NCI-H1105 treated with DMSO at 0.1 percent for 48 hours (cell line): ENCODE measurements around the gene MED22.
"Not testable (repeated sequence)": the region's sequence is repeated elsewhere in the genome, so short reads cannot be mapped to it uniquely, and the experiment has no call there.

Experiments used
- DNase-seq: peaks from one replicate; lab custom pipeline; 2025; lab: John Stamatoyannopoulos, UW

Gene MED22

DNA sequence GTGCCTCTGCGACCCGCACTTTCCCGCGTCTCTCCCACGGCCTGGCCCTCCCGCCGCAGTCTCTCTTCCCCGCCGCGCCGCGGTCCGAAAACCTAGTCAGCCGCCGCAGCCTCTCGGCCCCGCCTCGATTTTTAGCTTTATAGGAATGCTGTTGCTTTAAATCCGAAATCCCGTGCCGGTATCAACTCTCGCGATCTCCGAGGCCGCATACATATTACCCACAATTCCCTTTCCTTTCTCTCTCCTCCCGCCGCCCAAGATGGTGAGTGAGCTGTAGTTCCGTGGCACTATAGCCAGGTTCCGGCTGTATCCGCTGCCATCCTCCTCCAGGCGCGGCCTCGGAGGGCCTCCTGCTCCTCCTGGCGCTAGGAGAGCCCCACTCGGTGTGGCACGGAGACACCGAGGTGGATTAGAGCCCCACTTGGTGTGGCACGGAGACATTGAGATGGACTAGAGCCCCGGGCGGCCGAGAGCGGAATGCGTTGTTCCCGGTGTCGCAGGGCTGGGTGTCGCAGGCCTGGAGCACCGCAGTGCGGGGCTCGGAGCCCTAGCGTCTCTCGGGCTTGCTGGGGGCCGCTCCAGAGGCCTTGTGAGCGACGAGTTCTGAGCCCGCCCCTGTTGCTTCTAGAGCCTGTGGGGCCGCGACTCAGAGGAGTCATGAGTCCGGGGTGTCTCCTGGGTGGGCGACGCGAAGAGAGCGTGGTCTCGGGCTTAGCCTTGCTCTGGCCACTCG, at the start of gene MED22, which contains the start of gene RPL7A:
TSS of gene MED22 (minus strand) at position 147 of the 733 bp plus-strand sequence. CDS start 1,469 bp downstream, outside the sequence.
TSS of gene RPL7A (plus strand) at position 234 of the 733 bp plus-strand sequence. CDS start at position 260, 26 bp downstream.
- peak; percentile 93 for DNase-seq

DNA sequence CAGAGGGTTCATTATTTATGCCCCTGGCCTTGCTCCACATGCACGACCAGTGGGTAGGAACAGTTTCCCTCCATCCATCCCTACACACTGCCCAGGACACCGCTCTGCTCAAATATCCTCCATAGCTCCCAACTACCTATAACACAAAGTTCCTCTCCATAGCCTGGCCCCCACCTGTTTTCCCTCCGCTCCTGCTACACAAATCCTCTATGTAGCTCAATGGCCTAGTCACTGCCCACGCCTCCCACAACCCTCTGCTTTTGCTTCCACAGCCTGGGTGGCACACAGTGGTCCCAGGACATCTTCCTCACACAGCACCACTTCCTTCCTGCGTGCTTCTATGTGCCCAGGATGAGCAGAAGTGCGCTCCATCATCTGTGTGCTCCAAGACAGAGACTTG, 49.4 kb upstream of the MED22 start:
- DNase-seq: no peak

DNA sequence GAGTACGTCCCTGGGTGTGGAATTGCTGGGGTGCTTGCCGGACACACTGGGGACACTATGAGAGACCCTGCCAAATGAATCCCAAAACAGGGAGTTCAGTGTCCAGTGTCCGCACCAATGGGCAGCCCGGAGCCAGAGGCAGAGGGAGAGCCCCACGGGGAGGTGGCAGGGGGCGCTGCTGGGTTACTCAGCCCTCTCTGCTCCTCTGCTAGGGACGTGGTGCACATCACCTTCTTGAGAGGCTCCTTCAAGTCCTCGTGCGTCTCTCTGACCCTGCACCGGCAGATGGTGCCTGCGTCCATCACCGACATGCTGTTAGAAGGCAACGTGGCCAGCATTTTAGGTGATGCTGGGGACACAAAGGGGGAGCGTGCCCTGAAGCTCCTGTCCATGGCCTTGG, 49.0 kb upstream of the MED22 start:
- DNase-seq: no peak

DNA sequence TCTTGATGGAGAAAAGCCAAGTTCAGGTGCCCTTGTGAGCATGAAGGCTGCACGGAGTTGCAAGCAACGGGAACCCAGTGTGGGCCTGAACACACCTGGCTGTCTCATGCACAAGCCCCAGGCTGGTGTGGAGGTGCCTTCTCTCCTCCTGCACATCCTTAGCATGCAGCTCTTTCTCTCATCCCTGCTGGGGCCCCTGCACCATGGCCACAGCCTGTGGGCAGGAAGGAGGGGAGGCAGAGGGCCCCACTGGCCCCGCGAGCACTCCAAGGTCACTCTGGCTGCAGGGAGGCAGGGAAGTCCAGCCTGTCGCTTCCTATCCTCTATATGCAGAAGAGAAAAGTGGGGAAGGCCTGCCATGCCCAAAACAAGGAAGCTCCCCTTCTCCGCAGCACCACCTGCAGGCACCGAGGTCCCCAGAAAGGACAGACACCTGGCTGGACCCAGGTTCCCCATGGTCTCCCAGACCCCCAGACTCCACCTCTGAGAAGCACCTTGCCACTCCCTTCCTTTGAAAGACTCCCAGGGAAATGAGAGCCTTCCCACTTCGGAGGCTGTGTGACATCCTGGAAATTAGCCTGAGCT, 46.8 kb upstream of the MED22 start:
- DNase-seq: no peak

DNA sequence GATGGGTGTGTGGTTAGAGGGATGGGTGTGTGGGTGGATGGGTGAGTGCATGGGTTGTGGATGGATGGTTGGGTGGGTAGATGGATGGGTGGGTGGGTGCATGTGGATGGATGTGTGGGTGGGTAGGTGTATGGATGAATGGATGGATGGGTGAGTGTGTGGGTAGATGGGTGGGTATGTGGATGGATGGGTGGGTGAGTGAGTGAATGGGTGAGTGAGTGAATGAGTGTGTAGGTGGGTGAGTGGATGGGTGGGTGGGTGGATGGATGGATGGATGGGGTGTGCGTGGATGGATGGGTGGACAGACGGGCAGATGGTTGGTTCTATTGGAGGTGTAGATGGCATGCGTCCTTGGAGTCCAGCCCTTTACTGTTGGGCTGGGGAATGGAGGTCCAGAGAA, 45.5 kb upstream of the MED22 start:
- no peak for DNase-seq

DNA sequence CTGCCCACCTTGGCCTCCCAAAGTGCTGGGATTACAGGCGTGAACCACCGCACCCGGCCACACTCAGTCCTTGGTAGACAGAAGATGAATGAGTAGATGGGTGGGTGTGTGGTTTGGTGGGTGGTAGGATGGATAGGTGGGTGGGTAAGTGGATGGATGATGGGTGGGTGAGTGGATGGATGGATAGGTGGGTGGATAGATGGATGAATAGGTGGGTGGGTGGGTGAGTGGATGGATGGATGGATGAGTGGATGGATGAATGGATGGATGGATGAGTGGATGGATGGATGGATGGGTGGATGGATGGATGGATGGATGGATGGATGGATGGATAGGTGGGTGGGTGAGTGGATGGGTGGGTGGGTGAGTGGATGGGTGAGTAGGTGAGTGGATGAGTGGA, 44.4 kb upstream of the MED22 start:
- not testable (repeated sequence) for DNase-seq

DNA sequence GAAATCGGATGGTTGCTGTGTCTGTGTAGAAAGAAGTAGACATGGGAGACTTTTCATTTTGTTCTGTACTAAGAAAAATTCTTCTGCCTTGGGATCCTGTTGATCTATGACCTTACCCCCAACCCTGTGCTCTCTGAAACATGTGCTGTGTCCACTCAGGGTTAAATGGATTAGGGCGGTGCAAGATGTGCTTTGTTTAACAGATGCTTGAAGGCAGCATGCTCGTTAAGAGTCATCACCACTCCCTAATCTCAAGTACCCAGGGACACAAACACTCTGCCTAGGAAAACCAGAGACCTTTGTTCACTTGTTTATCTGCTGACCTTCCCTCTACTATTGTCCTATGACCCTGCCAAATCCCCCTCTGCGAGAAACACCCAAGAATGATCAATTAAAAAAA, 43.5 kb upstream of the MED22 start:
- DNase-seq: not testable (repeated sequence)

DNA sequence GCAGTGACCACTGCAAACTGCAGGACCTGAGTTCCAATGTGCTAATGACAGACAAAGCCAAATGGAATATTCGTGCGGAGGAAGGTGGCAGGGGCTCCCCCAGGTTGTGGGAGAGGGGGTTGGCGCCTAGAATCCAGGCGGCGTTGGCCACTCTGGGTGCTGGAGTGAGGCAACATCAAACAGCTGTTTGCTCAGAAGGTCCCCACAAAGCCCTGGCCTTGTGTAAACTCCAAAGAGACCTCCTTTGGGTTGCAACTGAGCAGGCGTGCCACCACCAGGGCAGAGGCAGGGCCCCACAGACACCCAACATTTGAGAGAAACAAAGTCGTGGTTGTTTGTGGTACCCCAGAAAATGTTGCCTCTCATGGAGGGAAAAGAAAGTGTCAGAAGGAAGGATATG, 42.8 kb upstream of the MED22 start:
- DNase-seq: no peak

DNA sequence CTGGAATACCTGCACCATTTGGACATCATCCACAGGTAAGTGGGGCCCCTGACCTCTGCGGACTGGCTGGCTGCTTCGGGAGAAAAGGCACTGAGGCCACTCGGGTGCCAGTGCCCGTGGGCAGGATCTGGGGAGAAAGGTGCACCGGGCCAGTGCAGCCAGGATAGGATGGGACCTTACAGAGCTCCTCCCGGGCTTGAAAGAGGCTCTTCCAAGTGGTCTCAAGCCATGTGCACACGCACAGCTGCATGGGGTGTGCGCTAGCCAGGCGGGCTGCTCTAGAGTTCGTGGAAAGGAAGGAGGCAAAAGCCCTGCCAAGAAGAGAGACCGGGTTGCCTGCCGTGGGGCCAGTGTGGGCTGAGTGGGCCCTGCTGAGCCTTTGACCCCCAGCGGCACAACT, 41.6 kb upstream of the MED22 start:
- DNase-seq: no peak

DNA sequence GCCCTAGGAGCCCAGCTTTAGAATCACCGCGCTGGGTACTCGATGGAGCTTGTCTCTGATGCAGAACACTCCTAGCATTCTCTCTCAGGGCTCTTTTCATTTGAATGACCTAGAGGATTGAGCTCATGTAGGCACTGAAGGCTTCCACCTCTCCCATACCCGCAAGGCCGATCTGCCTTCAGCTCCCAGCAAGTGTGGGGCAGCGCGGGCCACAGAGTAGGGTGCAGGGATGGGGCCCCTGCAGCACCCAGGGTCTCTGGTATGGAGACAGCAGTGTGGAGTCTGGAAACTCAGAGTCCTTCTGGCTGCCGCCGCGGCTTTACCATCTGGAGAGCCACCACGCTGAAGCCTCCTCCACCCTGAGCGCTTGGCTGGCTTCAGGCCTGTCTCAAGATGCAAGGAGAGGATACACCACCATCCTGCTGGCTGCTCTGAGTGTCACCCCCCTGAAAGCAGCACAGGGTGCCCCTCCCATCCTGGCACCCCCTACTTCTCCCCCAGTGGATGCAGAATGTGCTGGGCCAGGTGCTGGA, 41.2 kb upstream of the MED22 start:
- no peak for DNase-seq

DNA sequence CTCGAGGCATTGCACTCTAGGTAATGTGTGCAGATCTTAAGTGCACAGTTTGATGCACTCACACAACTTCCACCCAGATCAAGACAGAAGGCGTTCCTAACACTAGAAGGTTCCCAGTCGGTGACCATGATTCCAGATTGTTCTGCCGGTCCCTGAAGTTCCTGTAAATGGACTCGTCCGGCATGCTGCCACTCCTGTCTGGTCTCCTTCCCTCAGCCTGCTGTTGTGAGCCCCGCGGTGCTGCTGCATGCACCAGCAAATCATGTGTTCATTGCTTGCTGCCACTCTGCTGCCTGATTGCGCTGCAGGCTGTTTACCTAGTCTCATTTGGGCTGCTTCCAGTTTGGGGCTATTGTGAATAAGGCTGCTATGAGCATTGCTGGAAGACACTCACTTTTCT, 39.7 kb upstream of the MED22 start:
- no peak for DNase-seq

DNA sequence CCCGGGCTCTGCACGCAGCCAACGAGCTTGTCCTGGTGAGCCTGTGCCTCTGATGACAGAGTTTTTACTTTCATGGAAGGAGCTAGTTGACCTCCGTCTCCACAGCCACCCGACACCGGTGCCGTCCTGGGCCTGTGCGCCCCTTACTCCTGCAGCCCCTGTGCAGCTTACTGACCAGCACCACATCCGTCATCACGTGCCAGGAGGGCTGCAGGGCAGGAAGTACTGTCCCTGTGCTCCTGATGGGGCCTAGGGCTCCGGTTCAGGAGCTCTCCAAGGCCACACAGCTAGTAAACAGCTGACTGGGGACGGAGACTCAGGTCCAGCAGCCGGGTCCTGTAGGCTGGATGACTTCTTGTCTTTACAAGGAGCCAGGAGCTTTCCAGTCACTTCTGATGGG, 38.4 kb upstream of the MED22 start:
- DNase-seq: no peak

DNA sequence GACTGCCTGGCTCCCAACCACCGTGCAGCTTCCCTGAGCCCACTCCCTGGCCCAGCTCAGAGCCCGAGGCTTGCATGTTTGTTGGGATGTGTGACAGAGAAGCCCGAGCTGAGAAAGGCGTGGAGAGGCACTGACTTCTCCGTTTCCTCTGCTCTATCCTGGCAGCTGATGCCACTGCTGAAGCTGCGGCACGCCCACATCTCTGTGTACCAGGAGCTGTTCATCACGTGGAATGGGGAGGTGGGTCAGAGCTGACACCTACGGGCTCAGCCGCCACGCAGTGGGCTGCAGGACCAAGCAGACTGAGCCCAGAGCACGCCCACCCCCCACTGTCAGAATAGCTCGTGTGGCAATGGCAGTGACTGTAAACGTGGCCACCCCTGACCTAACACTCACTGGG, 37.5 kb upstream of the MED22 start:
- no peak for DNase-seq

DNA sequence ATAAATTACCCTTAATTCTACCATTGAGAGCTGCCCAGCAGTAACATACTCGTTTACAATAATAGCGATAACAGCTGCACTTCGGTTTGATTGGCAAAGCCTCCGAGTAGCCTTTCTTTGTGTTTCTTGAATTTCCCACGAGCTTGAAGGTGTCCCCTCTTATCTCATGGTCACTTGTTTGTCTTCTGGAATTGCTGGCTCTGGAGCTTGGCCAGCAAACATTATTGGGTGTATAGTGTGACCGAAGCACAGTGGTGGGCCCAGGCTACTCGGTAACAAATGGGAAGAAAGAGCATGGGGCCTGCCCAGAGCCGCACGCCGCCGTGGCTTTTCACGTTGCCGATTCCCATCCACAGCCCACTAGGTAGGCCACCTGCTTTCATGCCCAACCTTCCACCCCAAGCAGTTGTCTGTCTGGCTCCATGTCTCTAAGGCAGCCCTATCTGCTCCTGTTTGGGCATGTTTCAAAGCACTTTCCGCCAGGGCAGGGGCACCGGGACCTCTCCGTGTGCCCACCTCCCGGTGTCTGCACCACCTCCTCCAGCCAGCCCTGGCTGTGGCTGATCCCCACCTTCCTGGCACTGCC, 36.9 kb upstream of the MED22 start:
- DNase-seq: no peak

DNA sequence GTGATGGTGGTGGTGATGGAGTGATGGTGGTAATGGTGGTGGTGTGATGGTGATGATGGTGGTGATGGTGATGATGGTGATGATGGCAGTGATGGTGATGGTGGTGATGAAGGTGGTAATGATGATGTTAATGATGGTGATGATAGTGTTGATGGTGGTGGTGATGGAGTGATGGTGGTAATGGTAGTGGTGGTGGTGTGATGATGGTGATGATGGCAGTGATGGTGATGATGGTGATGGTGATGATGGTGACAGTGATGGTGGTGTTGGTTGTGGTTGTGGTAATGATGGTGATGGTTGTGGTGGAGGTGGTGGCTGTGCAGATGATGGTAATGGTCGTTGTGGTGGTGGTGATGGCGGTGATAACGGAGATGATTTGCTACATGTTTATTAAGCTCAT, 35.5 kb upstream of the MED22 start:
- DNase-seq: no peak

DNA sequence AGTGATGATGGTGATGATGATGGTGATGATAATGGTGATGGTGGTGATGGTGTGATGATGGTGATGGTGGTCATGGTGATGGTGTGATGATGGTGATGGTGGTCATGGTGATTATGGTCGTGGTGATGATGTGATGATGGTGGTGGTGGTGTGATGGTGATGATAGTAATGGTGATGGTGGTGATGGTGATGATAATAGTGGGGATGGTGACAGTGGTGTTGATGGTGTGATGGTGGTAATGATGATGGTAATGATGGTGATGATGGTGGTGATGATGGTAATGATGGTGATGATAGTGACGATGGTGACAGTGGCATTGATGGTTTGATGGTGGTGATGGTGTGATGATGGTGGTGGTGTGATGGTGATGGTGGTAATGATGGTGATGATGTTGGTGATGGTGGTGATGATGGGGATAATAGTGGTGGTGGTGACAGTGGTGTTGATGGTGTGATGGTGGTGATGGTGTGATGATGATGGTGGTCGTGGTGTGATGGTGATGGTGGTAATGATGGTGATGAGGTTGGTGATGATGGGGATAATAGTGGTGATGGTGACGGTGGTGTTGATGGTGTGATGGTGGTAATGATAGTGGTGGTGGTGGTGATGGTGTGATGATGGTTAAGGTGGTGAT, 34.7 kb upstream of the MED22 start:
- DNase-seq: no peak

DNA sequence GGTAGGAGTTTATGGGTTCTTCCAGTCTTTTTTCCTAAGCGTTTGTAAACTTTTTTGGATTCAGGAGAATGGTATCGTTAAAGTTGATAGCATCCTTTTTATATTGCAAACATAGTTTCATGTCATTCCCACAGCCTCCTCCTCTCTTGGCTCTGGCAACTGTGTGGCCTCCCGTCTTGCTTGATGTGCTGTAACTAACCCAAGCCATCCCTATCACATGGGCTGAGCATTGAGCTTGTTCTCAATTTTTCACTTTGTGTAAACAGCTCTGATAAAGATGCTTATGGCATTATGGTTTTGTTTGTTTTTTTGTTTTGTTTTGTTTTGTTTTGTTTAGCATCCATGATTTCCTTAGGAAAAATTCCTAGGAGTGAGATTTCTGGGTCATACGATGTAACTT, 32.8 kb upstream of the MED22 start:
- DNase-seq: no peak

DNA sequence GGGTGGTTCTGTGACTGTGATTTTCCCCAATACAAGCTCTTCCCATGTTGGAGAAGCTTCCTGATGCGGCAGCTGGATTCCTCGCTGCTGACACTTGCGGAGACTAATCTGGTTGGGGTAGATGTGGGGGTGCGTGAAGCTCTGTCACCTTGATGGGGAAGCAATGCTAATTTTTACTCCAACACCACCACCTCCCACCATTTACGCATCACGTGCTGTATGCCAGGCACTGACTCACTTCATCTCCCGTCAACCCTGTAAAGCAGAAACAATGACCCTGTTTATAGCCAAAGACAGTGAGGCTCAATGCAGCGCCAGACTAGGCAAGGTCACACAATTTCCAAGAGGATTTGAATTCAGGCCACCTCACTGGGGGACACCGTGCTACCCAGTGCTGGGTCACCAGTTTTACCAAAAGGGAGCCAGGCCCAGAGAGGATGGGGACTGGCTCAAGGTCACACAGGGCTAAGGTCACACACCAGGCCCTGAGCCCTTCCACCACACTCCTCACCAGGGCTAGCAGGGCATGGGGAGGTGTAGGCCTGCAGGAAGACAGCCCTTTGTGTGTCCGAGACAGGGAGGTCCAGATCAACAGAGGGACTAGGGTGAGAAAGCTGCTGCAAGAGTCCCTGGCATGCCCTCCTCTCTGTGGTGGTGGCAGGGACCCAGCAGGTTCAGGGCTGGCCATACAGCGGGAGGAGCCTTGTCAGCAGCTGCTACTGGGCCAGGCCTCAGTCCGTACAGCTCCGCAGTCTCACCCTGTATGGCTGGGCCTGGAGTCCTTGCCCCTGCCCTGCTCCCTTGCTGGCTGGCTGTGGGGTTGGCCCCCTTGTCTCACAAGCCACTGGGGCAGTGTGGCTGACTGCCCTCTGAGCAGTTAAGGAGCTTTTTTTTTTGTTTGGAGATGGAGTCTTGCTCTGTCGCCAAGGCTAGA, 31.5 kb upstream of the MED22 start:
- no peak for DNase-seq

DNA sequence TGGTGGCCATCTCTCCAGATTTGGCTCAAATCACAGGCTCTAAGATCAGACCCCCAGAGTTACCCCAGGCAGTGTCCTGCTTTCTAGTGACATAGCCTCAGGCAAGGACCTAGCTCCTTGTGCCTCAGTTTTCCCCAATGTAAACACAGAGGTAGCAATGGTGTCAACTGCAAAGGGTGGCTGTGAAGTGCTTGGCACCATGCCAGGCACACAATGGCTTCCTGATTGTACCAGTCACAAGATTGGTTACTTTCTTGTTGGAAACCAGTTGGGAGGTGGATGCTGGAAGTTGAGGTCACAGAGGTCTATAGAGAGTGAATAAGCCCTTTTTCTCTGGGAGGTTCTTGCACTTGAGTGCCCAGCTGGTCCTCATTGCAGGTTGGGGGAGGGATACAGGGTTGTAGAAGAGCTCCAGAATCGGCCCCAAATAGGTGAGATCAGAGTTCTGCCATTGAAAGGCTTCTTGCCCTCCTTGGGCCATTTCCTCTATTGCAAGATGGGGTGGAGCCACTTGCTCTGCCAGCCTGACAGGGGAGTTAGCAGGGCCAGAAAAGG, 30.6 kb upstream of the MED22 start:
- DNase-seq: no peak

DNA sequence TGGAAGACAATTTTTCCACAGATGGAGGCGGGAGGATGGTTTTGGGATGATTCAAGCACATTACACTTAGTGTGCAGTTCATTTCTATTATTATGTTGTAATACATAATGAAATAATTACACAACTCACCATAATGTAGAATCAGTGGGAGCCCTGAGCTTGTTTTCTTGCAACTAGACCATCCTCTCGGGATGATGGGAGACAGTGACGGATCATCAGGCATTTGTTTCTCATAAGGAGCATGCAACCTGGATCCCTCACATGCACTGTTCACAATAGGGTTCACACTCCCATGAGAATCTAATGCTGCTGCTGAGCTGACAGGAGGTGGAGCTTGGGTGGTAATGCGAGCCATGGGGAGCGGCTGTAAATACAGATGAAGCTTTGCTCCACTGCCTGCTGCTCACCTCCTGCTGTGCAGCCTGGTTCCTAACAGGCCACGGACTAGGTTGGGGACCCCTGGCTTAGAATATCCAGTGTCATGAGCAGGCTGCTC, 29.8 kb upstream of the MED22 start:
- DNase-seq: no peak

DNA sequence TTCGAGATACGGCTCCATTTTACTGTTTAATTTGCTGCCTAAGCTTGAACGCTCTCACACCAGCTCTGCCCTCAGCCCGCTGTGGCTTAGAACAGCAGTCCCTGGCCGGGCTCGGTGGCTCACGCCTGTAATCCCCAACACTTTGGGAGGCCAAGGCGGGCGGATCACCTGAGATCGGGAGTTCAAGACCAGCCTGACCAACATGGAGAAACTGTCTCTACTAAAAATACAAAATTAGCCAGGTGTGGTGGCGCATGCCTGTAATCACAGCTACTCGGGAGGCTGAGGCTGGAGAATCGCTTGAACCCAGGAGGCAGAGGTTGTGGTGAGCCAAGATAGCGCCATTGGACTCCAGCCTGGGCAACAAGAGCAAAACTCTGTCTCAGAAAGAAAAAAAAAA, 29.3 kb upstream of the MED22 start:
- DNase-seq: not testable (repeated sequence)
